Activated CD4-positive, alpha-beta memory T cell treated with anti-CD3 and anti-CD28 coated beads for 36 hours (primary cell): ENCODE measurements around the gene CLIC4. TPM values are rescaled to one million over a fixed set of nuclear protein-coding genes. Genes with fewer than 3 reads are reported as not detected.

Source experiments
- CTCF ChIA-PET: fragments of 350-600 bp; sonication (Branson Sonifier 250); formaldehyde crosslinking; loops from one replicate; lab custom pipeline; 2021; ENCODE audit warnings: antibody characterized with exemption, inconsistent platforms; lab: Charles Lee
- POLR2A ChIA-PET: fragments of 350-600 bp; sonication (Branson Sonifier 250); formaldehyde crosslinking; loops from one replicate; lab custom pipeline; 2021; ENCODE audit warnings: antibody characterized with exemption; lab: Charles Lee
- DNase-seq: peaks from one replicate; pipeline ENCODE4 v3.0.0-alpha.2; 2020
- H3K27ac Mint-ChIP-seq: one replicate; pipeline ENCODE4 v1.8.0; 2021; ENCODE audit warnings: mixed read lengths
- H3K27me3 Mint-ChIP-seq: one replicate; pipeline ENCODE4 v1.8.0; 2021; ENCODE audit warnings: mixed read lengths
- H3K36me3 Mint-ChIP-seq: one replicate; pipeline ENCODE4 v1.8.0; 2021; ENCODE audit warnings: mixed read lengths
- H3K4me1 Mint-ChIP-seq: one replicate; pipeline ENCODE4 v1.8.0; 2021; ENCODE audit warnings: low read depth, mixed read lengths
- H3K4me3 Mint-ChIP-seq: one replicate; pipeline ENCODE4 v1.8.0; 2021; ENCODE audit warnings: mild to moderate bottlenecking, mixed read lengths
- H3K9me3 Mint-ChIP-seq: one replicate; pipeline ENCODE4 v1.8.0; 2021; ENCODE audit warnings: mixed read lengths
- intact Hi-C: fragments of 100-400 bp; cut with micrococcal nuclease; formaldehyde crosslinking; loops from one replicate; pipeline ENCODE4 v1.15.1; 2023
- total RNA-seq, 2 experiments: library from RNA; stranded (reverse); gene quantifications; one replicate each; pipeline ENCODE4 v1.2.3, GENCODE V29; 2021

CLIC4 gene
- total RNA-seq, 2 experiments from 2014 or later: 25.5 to 26.3 TPM

GRCh38 chr1:24858277-24858676 is 113.0 kb downstream of the CLIC4 start:
- H3K36me3 Mint-ChIP-seq: no peaks in the 10 kb centered on the region
- ChIA-PET POLR2A (no interaction called here), CTCF (interaction anchor here (1.2 kb wide), 1 partner anchor 10 kb away, joined by 3 read pairs; no protein-coding TSS in a partner anchor)
- no peaks in the 10 kb centered on the region for H3K9me3 Mint-ChIP-seq
- DNase-seq: no peak
- H3K4me3 Mint-ChIP-seq: no peak overlapping the region
- peak overlapping the region; percentile 60 for H3K27ac Mint-ChIP-seq
- H3K4me1 Mint-ChIP-seq: no peaks in the 10 kb centered on the region
- intact Hi-C loops: no loop called here
- H3K27me3 Mint-ChIP-seq: no peaks in the 10 kb centered on the region

- Mint-ChIP-seq H3K27ac (no peak overlapping the region), H3K4me1 (no peaks in the 10 kb centered on the region), H3K27me3 (no peaks in the 10 kb centered on the region), H3K36me3 (no peaks in the 10 kb centered on the region), H3K9me3 (no peaks in the 10 kb centered on the region), H3K4me3 (no peak overlapping the region)
- DNase-seq: no peak
- ChIA-PET POLR2A (no interaction called here), CTCF (interaction anchor here (0.6 to 1.2 kb wide), 3 partner anchors 29 to 42 kb away, joined by 3 to 7 read pairs (median 3); no protein-coding TSS in a partner anchor)
- intact Hi-C loops: no loop called here
Measured at GRCh38 chr1:24859063-24860010, 114.1 kb downstream of the CLIC4 start.

GRCh38 chr1:24860841-24861240 is 115.6 kb downstream of the CLIC4 start:
- Mint-ChIP-seq H3K4me3 (no peak overlapping the region), H3K9me3 (no peaks in the 10 kb centered on the region), H3K4me1 (no peaks in the 10 kb centered on the region), H3K36me3 (no peaks in the 10 kb centered on the region), H3K27ac (no peak overlapping the region), H3K27me3 (no peaks in the 10 kb centered on the region)
- POLR2A ChIA-PET: no interaction called here
- CTCF ChIA-PET: no interaction called here
- intact Hi-C loops: no loop called here
- DNase-seq: peak; percentile 4

GRCh38 chr1:24861821-24862727 is 116.8 kb downstream of the CLIC4 start:
- Mint-ChIP-seq H3K4me3 (no peak overlapping the region), H3K27me3 (peaks cover 2% of the 10 kb centered on the region)
- POLR2A ChIA-PET: no interaction called here

GRCh38 chr1:24862775-24863483 is 117.7 kb downstream of the CLIC4 start:
- Mint-ChIP-seq H3K36me3 (no peaks in the 10 kb centered on the region), H3K4me1 (no peaks in the 10 kb centered on the region), H3K4me3 (no peak overlapping the region), H3K9me3 (no peaks in the 10 kb centered on the region), H3K27ac (no peak overlapping the region), H3K27me3 (peaks cover 2% of the 10 kb centered on the region)
- POLR2A ChIA-PET: no interaction called here
- intact Hi-C loops: no loop called here
- DNase-seq: peak; percentile 2
- CTCF ChIA-PET: interaction anchor here (1.4 kb wide), 1 partner anchor 32 kb away, joined by 4 read pairs; no protein-coding TSS in a partner anchor

More at GRCh38 chr1:24861821-24862727, 116.8 kb downstream of the CLIC4 start:
- H3K36me3 Mint-ChIP-seq: no peaks in the 10 kb centered on the region
- no peak for DNase-seq
- intact Hi-C loops: no loop called here
- no peak overlapping the region for H3K27ac Mint-ChIP-seq
- H3K9me3 Mint-ChIP-seq: no peaks in the 10 kb centered on the region
- CTCF ChIA-PET: interaction anchor here (1.4 kb wide), 1 partner anchor 31 kb away, joined by 4 read pairs; no protein-coding TSS in a partner anchor
- no peaks in the 10 kb centered on the region for H3K4me1 Mint-ChIP-seq

GRCh38 chr1:24864370-24864777 is 119.1 kb downstream of the CLIC4 start:
- intact Hi-C loops: no loop called here
- no peaks in the 10 kb centered on the region for H3K4me1 Mint-ChIP-seq
- H3K36me3 Mint-ChIP-seq: no peaks in the 10 kb centered on the region
- DNase-seq: peak; percentile 1
- no peak overlapping the region for H3K4me3 Mint-ChIP-seq
- no peaks in the 10 kb centered on the region for H3K9me3 Mint-ChIP-seq
- no peak overlapping the region for H3K27ac Mint-ChIP-seq
- H3K27me3 Mint-ChIP-seq: peaks cover 4% of the 10 kb centered on the region
- ChIA-PET POLR2A (no interaction called here), CTCF (interaction anchor here (0.7 to 1.7 kb wide), 3 partner anchors 8 to 238 kb away, joined by 3 to 4 read pairs (median 3); no protein-coding TSS in a partner anchor)

GRCh38 chr1:24865168-24865567 is 119.9 kb downstream of the CLIC4 start:
- Mint-ChIP-seq H3K4me3 (no peak overlapping the region), H3K36me3 (no peaks in the 10 kb centered on the region), H3K27ac (no peak overlapping the region), H3K27me3 (peaks cover 4% of the 10 kb centered on the region), H3K4me1 (no peaks in the 10 kb centered on the region), H3K9me3 (no peaks in the 10 kb centered on the region)
- CTCF ChIA-PET: interaction anchor here (1.6 to 1.7 kb wide), 2 partner anchors 17 to 237 kb away, joined by 3 to 4 read pairs; no protein-coding TSS in a partner anchor
- POLR2A ChIA-PET: no interaction called here
- peak; percentile 3 for DNase-seq
- intact Hi-C loops: no loop called here

- ChIA-PET CTCF (interaction anchor here (1.7 kb wide), 1 partner anchor 18 kb away, joined by 4 read pairs; no protein-coding TSS in a partner anchor), POLR2A (no interaction called here)
- intact Hi-C loops: no loop called here
- no peak overlapping the region for H3K27ac Mint-ChIP-seq
- peaks cover 1% of the 10 kb centered on the region for H3K4me1 Mint-ChIP-seq
- no peaks in the 10 kb centered on the region for H3K9me3 Mint-ChIP-seq
- peaks cover 4% of the 10 kb centered on the region for H3K27me3 Mint-ChIP-seq
- H3K36me3 Mint-ChIP-seq: no peaks in the 10 kb centered on the region
- no peak overlapping the region for H3K4me3 Mint-ChIP-seq
- no peak for DNase-seq
Measured at GRCh38 chr1:24865587-24865986, 120.3 kb downstream of the CLIC4 start.

- Mint-ChIP-seq H3K27ac (no peak overlapping the region), H3K4me3 (no peak overlapping the region), H3K36me3 (no peaks in the 10 kb centered on the region), H3K4me1 (peaks cover 6% of the 10 kb centered on the region), H3K9me3 (no peaks in the 10 kb centered on the region), H3K27me3 (peaks cover 4% of the 10 kb centered on the region)
- ChIA-PET CTCF (no interaction called here), POLR2A (no interaction called here)
- intact Hi-C loops: no loop called here
- DNase-seq: peak; percentile 2
Measured at GRCh38 chr1:24866211-24867083, 121.2 kb downstream of the CLIC4 start.

GRCh38 chr1:24867084-24867870 is 122.0 kb downstream of the CLIC4 start:
- Mint-ChIP-seq H3K36me3 (no peaks in the 10 kb centered on the region), H3K27me3 (peaks cover 4% of the 10 kb centered on the region), H3K9me3 (no peaks in the 10 kb centered on the region), H3K4me3 (no peak overlapping the region), H3K27ac (no peak overlapping the region), H3K4me1 (peaks cover 6% of the 10 kb centered on the region)
- ChIA-PET POLR2A (interaction anchor here (1.0 kb wide), 1 partner anchor 31 kb away, joined by 3 read pairs; no protein-coding TSS in a partner anchor), CTCF (interaction anchor here (0.8 kb wide), 1 partner anchor 19 kb away, joined by 3 read pairs; no protein-coding TSS in a partner anchor)
- peak; percentile 5 for DNase-seq
- intact Hi-C loops: no loop called here
